VCaP (cell line): Measurements from ENCODE around the gene UGT1A9.

Experiments
- H3K27ac ChIP-seq: fragments of 450-650 bp; 2 replicates; pipeline ENCODE4 v1.5.1; 2017
- CTCF ChIP-seq: fragments of 450-650 bp; conservative IDR thresholded peaks from 2 replicates; pipeline ENCODE4 v1.5.1; 2017; ENCODE audit warnings: mild to moderate bottlenecking, moderate library complexity

Gene UGT1A9

GRCh38 chr2:233816771-233817170 is 145.1 kb downstream of the UGT1A9 start:
- H3K27ac ChIP-seq = no peak overlapping the region
- TF ChIP-seq CTCF = no peak

GRCh38 chr2:233817361-233817911 is 145.7 kb downstream of the UGT1A9 start:
- no peak overlapping the region for H3K27ac ChIP-seq
- TF ChIP-seq CTCF = no peak

- no peak for TF ChIP-seq CTCF
- H3K27ac ChIP-seq = no peak overlapping the region
Observed at GRCh38 chr2:233817995-233818638, 146.4 kb downstream of the UGT1A9 start.

- TF ChIP-seq CTCF = no peak
- H3K27ac ChIP-seq = no peak overlapping the region
Observed at GRCh38 chr2:233818639-233819621, 147.2 kb downstream of the UGT1A9 start.

GRCh38 chr2:233819884-233820773 is 148.4 kb downstream of the UGT1A9 start:
- H3K27ac ChIP-seq = no peak overlapping the region
- TF ChIP-seq CTCF = no peak

- TF ChIP-seq CTCF = no peak
- H3K27ac ChIP-seq = no peak overlapping the region
Observed at GRCh38 chr2:233820774-233821105, 149.0 kb downstream of the UGT1A9 start.
